Left lung (tissue), 10 donors: ENCODE data around the gene WNK4. TPM values are rescaled to one million over a fixed set of nuclear protein-coding genes. Genes with fewer than 3 reads are reported as not detected.

Experiments
- ATAC-seq: fragments of 200-7000 bp; cut with Tn5 transposase; one replicate; pipeline ENCODE4 v1.9.1; 2020; ENCODE audit warnings: moderate library complexity
- DNase-seq, 4 donors: peaks; one replicate each; pipeline ENCODE4 v3.0.0-alpha.2; 2013 to 2020
- H3K27ac ChIP-seq, 2 donors: fragments of 200-600 bp; sonication (generic) in 1 of 2; one replicate each; pipeline versions ENCODE4 v1.5.0 to v1.8.0; 2020 to 2021
- H3K27me3 ChIP-seq, 2 donors: fragments of 200-600 bp; sonication (generic) in 1 of 2; one replicate each; pipeline versions ENCODE4 v1.5.0 to v1.8.0; 2020 to 2021
- H3K36me3 ChIP-seq, 2 donors: fragments of 200-600 bp; sonication (generic) in 1 of 2; one replicate each; pipeline versions ENCODE4 v1.5.0 to v1.8.0; 2020 to 2021
- H3K4me1 ChIP-seq, 2 donors: fragments of 200-600 bp; one replicate each; pipeline ENCODE4 v1.8.0; 2021
- H3K4me3 ChIP-seq, 2 donors: fragments of 200-600 bp; sonication (generic) in 1 of 2; one replicate each; pipeline versions ENCODE4 v1.5.0 to v1.8.0; 2020 to 2021; ENCODE audit warnings: mild to moderate bottlenecking in 1 of 2
- H3K9me3 ChIP-seq, 2 donors: fragments of 200-600 bp; sonication (generic) in 1 of 2; one replicate each; pipeline versions ENCODE4 v1.5.0 to v1.8.0; 2020 to 2021
- CTCF ChIP-seq, 2 donors: fragments of 200-600 bp; sonication (generic) in 1 of 2; IDR thresholded peaks; one replicate each; pipeline versions ENCODE4 v1.5.0 to v1.8.0; 2021; ENCODE audit warnings: antibody characterized with exemption in 2 of 2
- intact Hi-C, 2 donors: fragments of 100-400 bp; cut with DNase I; formaldehyde crosslinking; loops; one replicate each; pipeline versions ENCODE4 v1.11.2 to v1.14.2; 2022
- microRNA-seq, 2 donors: library from miRNA; unstranded; fragments of <30 nt; microRNA quantifications; one replicate each; pipeline ENCODE4, GENCODE V29; 2019
- polyA plus RNA-seq, 6 donors: library from polyadenylated mRNA; unstranded; fragments of 120-200 nt; gene quantifications; one replicate each; pipeline ENCODE4 v1.2.1, GENCODE V29; 2013; ENCODE audit not compliant: insufficient read length in 6 of 6
- total RNA-seq, 2 donors: library from RNA; stranded (reverse); fragmentation: NEBNext Ultra II Directional; extraction: Animal tissue kit (Norgen Biotek cat#: 25700); gene quantifications; one replicate each; pipeline ENCODE4 v1.2.1, GENCODE V29; 2021
- donor health status: DM: no; HTN: yes; CAD: no.
- donor health status: DM: no; HTN: no; CAD: no.

The WNK4 gene
- total and polyA plus RNA-seq, 8 donors: 0.21 to 2.5 (median 1.8) TPM; not detected in 1

DNA sequence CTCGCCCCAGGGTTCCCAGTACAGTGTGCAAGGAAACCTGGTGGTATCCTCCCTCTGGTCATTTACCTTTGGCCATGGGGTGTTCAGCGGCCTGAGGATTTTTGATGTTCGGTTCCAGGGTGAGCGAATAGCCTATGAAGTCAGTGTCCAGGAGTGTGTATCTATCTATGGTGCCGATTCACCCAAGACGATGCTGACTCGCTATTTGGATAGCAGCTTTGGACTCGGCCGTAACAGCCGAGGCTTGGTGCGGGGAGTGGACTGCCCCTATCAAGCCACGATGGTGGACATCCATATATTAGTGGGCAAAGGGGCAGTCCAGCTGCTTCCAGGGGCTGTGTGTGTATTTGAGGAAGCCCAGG, 65.1 kb downstream of the WNK4 start:
- Histone ChIP-seq H3K9me3 (no peaks in the 10 kb centered on the region), H3K27me3 (no peaks in the 10 kb centered on the region), H3K4me3 (no peak overlapping the region), H3K27ac (peak overlapping the region in 1 of 2 donors; percentile 59), H3K4me1 (peaks cover 0 to 61% of the 10 kb centered on the region in 2 donors), H3K36me3 (peaks cover 1 to 54% of the 10 kb centered on the region in 2 donors)
- ATAC-seq (no peak), DNase-seq (no peak)
- intact Hi-C loops: loop anchor here (5.0 to 10.0 kb wide), 2 partner anchors 82 to 89 kb away; no protein-coding TSS in a partner anchor
- no peak for TF ChIP-seq CTCF (IDR thresholded peaks at IDR 0.05)

GRCh38 chr17:42845918-42846593, 65.6 kb downstream of the WNK4 start:
- H3K27ac ChIP-seq: peak overlapping the region in 1 of 2 donors; percentile 59
- intact Hi-C loops: loop anchor here (5.0 to 10.0 kb wide), 2 partner anchors 81 to 89 kb away; no protein-coding TSS in a partner anchor
- peak; percentile 27 for ATAC-seq

More at GRCh38 chr17:42845918-42846593, 65.6 kb downstream of the WNK4 start:
- no peak for DNase-seq
- Histone ChIP-seq H3K4me3 (no peak overlapping the region), H3K27me3 (no peaks in the 10 kb centered on the region), H3K9me3 (no peaks in the 10 kb centered on the region), H3K4me1 (peaks cover 0 to 61% of the 10 kb centered on the region in 2 donors), H3K36me3 (peaks cover 0 to 49% of the 10 kb centered on the region in 2 donors)
- no peak for TF ChIP-seq CTCF (IDR thresholded peaks at IDR 0.05)

Small RNA genes lying within 50 kb of the gene (microRNA-seq; reads per million reads assigned to microRNA genes)
- gene MIR6781: 0 to 0.41 reads per million in 2 donors

Other genes with a start within 250 kb of the WNK4 start
- 10 to 100 TPM; 41.5 to 56.2 TPM for gene NAGLU, start 244.4 kb upstream of the WNK4 start, total RNA-seq
- 10 to 100 TPM; 10.3 to 19.2 (median 12.8) TPM for gene NAGLU, start 244.4 kb upstream of the WNK4 start, polyA plus RNA-seq
- 1 to 10 TPM; 1.2 to 1.7 TPM for gene HSD17B1, start 227.7 kb upstream of the WNK4 start, total RNA-seq
- gene HSD17B1, start 227.7 kb upstream of the WNK4 start, polyA plus RNA-seq: 1 to 10 TPM; 3.6 to 5.8 (median 4.6) TPM
- gene COASY, start 218.5 kb upstream of the WNK4 start, total RNA-seq: 100 to 1,000 TPM in 1 of 2 donors, 10 to 100 TPM in 1; 66.5 to 116 TPM
- 10 to 100 TPM; 41.1 to 43.9 (median 42.6) TPM for gene COASY, start 218.5 kb upstream of the WNK4 start, polyA plus RNA-seq
- gene MLX, start 213.5 kb upstream of the WNK4 start, total RNA-seq: 10 to 100 TPM; 56.3 to 73.7 TPM
- 10 to 100 TPM; 34.4 to 46.3 (median 40.5) TPM for gene MLX, start 213.5 kb upstream of the WNK4 start, polyA plus RNA-seq
- gene PSMC3IP, start 202.9 kb upstream of the WNK4 start, total RNA-seq: 1 to 10 TPM; 6.5 to 7.7 TPM
- 10 to 100 TPM; 15.9 to 21.4 (median 19.3) TPM for gene PSMC3IP, start 202.9 kb upstream of the WNK4 start, polyA plus RNA-seq
- gene RETREG3, start 171.2 kb upstream of the WNK4 start, total RNA-seq: 10 to 100 TPM; 59.9 to 75.5 TPM
- gene RETREG3, start 171.2 kb upstream of the WNK4 start, polyA plus RNA-seq: 10 to 100 TPM; 50.6 to 67.2 (median 59.9) TPM
- 10 to 100 TPM; 42.6 to 63.2 TPM for gene TUBG1, start 170.9 kb upstream of the WNK4 start, total RNA-seq
- gene TUBG1, start 170.9 kb upstream of the WNK4 start, polyA plus RNA-seq: 10 to 100 TPM; 31.5 to 42.4 (median 37.2) TPM
- 10 to 100 TPM; 13.1 to 19.5 TPM for gene TUBG2, start 121.3 kb upstream of the WNK4 start, total RNA-seq
- gene TUBG2, start 121.3 kb upstream of the WNK4 start, polyA plus RNA-seq: 10 to 100 TPM; 25.3 to 40.2 (median 32.5) TPM
- 10 to 100 TPM; 22.5 to 34.2 TPM for gene PLEKHH3, start 103.6 kb upstream of the WNK4 start, total RNA-seq
- gene PLEKHH3, start 103.6 kb upstream of the WNK4 start, polyA plus RNA-seq: 10 to 100 TPM; 28.2 to 55.5 (median 36.3) TPM
- 1 to 10 TPM in 1 of 2 donors, under 1 TPM in 1; 0.55 to 1.2 TPM for gene CCR10, start 98.8 kb upstream of the WNK4 start, total RNA-seq
- 1 to 10 TPM; 1.1 to 2.0 (median 1.6) TPM for gene CCR10, start 98.8 kb upstream of the WNK4 start, polyA plus RNA-seq
- 10 to 100 TPM; 11.7 to 15.1 TPM for gene CNTNAP1, start 98.1 kb upstream of the WNK4 start, total RNA-seq
- gene CNTNAP1, start 98.1 kb upstream of the WNK4 start, polyA plus RNA-seq: 10 to 100 TPM in 3 of 6 donors, 1 to 10 TPM in 3; 7.3 to 15.6 (median 10.3) TPM
- 10 to 100 TPM; 31.5 to 43.2 TPM for gene EZH1, start 35.6 kb upstream of the WNK4 start, total RNA-seq
- 10 to 100 TPM; 32.4 to 45.9 (median 36.8) TPM for gene EZH1, start 35.6 kb upstream of the WNK4 start, polyA plus RNA-seq
- 10 to 100 TPM; 76.1 to 95.4 TPM for gene RAMP2, start 19.4 kb upstream of the WNK4 start, total RNA-seq
- gene RAMP2, start 19.4 kb upstream of the WNK4 start, polyA plus RNA-seq: 100 to 1,000 TPM; 153 to 213 (median 182) TPM
- 10 to 100 TPM; 54.8 to 55.3 TPM for gene VPS25, start 7.2 kb upstream of the WNK4 start, total RNA-seq
- gene VPS25, start 7.2 kb upstream of the WNK4 start, polyA plus RNA-seq: 10 to 100 TPM; 62.1 to 72.7 (median 69.0) TPM
- 10 to 100 TPM; 59.1 to 83.1 TPM for gene COA3, start 18.1 kb downstream of the WNK4 start, total RNA-seq
- gene COA3, start 18.1 kb downstream of the WNK4 start, polyA plus RNA-seq: 10 to 100 TPM; 87.2 to 96.2 (median 91.4) TPM
- 1 to 10 TPM in 1 of 2 donors, not detected in 1; 1.5 TPM for gene CNTD1, start 18.3 kb downstream of the WNK4 start, total RNA-seq
- gene CNTD1, start 18.3 kb downstream of the WNK4 start, polyA plus RNA-seq: 1 to 10 TPM; 1.8 to 3.4 (median 2.6) TPM
- gene BECN1, start 43.7 kb downstream of the WNK4 start, total RNA-seq: 10 to 100 TPM; 63.8 to 82.6 TPM
- gene BECN1, start 43.7 kb downstream of the WNK4 start, polyA plus RNA-seq: 10 to 100 TPM; 65.0 to 77.0 (median 69.8) TPM
- gene PSME3, start 52.8 kb downstream of the WNK4 start, total RNA-seq: 100 to 1,000 TPM in 1 of 2 donors, 10 to 100 TPM in 1; 95.7 to 131 TPM
- 10 to 100 TPM; 66.2 to 92.9 (median 78.0) TPM for gene PSME3, start 52.8 kb downstream of the WNK4 start, polyA plus RNA-seq
- 1 to 10 TPM; 2.1 to 2.6 TPM for gene AOC2, start 64.0 kb downstream of the WNK4 start, total RNA-seq
- 1 to 10 TPM; 1.7 to 3.1 (median 2.7) TPM for gene AOC2, start 64.0 kb downstream of the WNK4 start, polyA plus RNA-seq
- 100 to 1,000 TPM in 1 of 2 donors, 10 to 100 TPM in 1; 56.6 to 155 TPM for gene AOC3, start 70.6 kb downstream of the WNK4 start, total RNA-seq
- 100 to 1,000 TPM; 149 to 186 (median 159) TPM for gene AOC3, start 70.6 kb downstream of the WNK4 start, polyA plus RNA-seq
- gene G6PC1, start 120.2 kb downstream of the WNK4 start, total RNA-seq: not detected
- under 1 TPM in 3 of 6 donors, not detected in 3; 0.06 to 0.17 (median 0.10) TPM for gene G6PC1, start 120.2 kb downstream of the WNK4 start, polyA plus RNA-seq
- gene AARSD1, start 183.8 kb downstream of the WNK4 start, total RNA-seq: 10 to 100 TPM; 27.5 to 34.7 TPM
- gene AARSD1, start 183.8 kb downstream of the WNK4 start, polyA plus RNA-seq: 10 to 100 TPM; 66.9 to 91.8 (median 73.2) TPM
- under 1 TPM; 0.26 to 0.65 TPM for gene PTGES3L, start 199.5 kb downstream of the WNK4 start, total RNA-seq
- gene PTGES3L, start 199.5 kb downstream of the WNK4 start, polyA plus RNA-seq: 1 to 10 TPM; 1.7 to 3.6 (median 2.3) TPM
- 10 to 100 TPM; 14.9 to 16.9 TPM for gene RUNDC1, start 200.0 kb downstream of the WNK4 start, total RNA-seq
- 10 to 100 TPM; 10.3 to 13.4 (median 12.1) TPM for gene RUNDC1, start 200.0 kb downstream of the WNK4 start, polyA plus RNA-seq
- 100 to 1,000 TPM; 842 to 909 TPM for gene RPL27, start 217.8 kb downstream of the WNK4 start, total RNA-seq
- 1,000 to 10,000 TPM; 1,562 to 1,820 (median 1,675) TPM for gene RPL27, start 217.8 kb downstream of the WNK4 start, polyA plus RNA-seq
- 10 to 100 TPM; 39.0 to 41.5 TPM for gene IFI35, start 226.2 kb downstream of the WNK4 start, total RNA-seq
- gene IFI35, start 226.2 kb downstream of the WNK4 start, polyA plus RNA-seq: 10 to 100 TPM; 17.5 to 20.7 (median 18.5) TPM
- 100 to 1,000 TPM; 228 to 257 TPM for gene VAT1, start 241.8 kb downstream of the WNK4 start, total RNA-seq
- 100 to 1,000 TPM; 116 to 154 (median 130) TPM for gene VAT1, start 241.8 kb downstream of the WNK4 start, polyA plus RNA-seq
- 1 to 10 TPM in 1 of 2 donors, under 1 TPM in 1; 0.73 to 1.2 TPM for gene RND2, start 244.6 kb downstream of the WNK4 start, total RNA-seq
- 1 to 10 TPM; 1.6 to 2.0 (median 1.8) TPM for gene RND2, start 244.6 kb downstream of the WNK4 start, polyA plus RNA-seq